GM21381 (cell line): ENCODE measurements around the gene ANK2.
A peak's percentile ranks its signal among the peaks of the same experiment; 100 is the strongest.

ENCODE experiments used
- ATAC-seq: cut with Tn5 transposase; IDR thresholded peaks from one replicate; pipeline ENCODE4 v1.9.1; 2021; ENCODE audit warnings: mild to moderate bottlenecking, moderate library complexity; ENCODE audit not compliant: unreplicated experiment

The ANK2 gene

DNA sequence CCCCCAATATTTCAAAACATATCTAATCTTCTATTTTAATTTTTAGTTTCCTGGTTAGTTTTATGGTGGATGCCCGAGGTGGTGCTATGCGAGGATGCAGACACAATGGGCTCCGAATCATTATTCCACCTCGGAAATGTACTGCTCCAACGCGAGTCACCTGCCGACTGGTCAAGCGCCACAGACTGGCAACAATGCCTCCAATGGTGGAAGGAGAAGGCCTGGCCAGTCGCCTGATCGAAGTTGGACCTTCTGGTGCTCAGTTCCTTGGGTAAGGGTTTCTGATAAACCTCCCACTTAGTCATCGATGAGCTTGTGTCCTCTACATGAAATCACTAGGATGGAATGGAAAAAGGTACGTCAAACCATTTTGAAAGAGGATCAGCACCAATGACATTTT, 280.7 kb downstream of the ANK2 start:
- ATAC-seq: no peak

DNA sequence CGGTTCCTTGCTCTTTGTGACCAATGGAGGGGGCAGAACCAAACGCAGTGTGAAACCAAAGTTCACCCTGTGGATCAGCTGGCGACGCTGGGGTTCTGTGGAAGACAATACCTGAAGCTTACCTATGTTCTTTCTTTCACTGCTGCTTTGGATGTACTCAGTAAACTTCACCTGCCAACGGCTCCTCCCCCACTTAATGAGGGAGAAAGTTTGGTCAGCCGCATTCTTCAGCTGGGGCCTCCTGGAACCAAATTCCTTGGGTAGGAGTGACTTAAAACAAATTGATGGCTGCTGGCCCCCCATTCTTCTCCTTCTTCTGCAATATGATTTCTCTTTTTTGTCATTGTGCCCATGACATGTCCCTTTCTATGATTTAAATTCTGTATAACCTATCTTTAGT, 282.4 kb downstream of the ANK2 start:
- ATAC-seq: no peak

GRCh38 chr4:113332701-113333100, 283.2 kb downstream of the ANK2 start:
- no peak for ATAC-seq

DNA sequence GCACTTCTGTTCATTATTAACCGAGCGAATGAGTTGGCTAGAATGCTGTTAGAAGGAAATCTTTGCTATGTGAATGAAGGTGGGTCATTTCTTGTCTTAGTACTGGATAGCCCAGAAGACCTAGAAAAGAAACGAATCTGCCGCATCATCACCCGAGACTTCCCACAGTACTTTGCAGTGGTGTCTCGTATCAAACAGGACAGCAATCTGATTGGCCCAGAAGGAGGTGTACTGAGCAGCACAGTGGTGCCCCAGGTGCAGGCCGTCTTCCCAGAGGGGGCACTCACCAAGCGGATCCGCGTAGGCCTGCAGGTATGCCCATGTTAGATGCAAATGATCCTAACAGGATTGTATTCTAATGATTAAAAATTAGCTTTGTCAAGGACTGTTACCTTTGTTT, 286.3 kb downstream of the ANK2 start:
- ATAC-seq: no peak

DNA sequence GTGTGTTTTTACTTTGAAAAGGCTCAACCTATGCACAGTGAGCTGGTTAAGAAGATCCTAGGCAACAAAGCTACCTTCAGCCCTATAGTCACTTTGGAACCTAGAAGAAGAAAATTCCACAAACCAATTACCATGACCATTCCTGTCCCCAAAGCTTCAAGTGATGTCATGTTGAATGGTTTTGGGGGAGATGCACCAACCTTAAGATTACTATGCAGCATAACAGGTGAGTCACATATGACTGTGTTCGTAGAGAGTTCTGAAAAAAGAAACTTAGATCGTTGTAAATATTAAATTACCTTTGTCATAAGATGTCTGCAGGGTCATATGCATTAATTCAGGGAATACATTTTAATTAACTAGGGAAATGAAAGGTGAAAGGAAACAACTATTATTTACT, 287.1 kb downstream of the ANK2 start:
- ATAC-seq: no peak

GRCh38 chr4:113339430-113339813, 290.0 kb downstream of the ANK2 start:
- no peak for ATAC-seq

GRCh38 chr4:113344100-113344499, 294.6 kb downstream of the ANK2 start:
- ATAC-seq: no peak

- ATAC-seq: no peak
Measured at GRCh38 chr4:113347245-113347644, 297.8 kb downstream of the ANK2 start.

GRCh38 chr4:113349430-113349829, 300.0 kb downstream of the ANK2 start:
- ATAC-seq: no peak

- no peak for ATAC-seq
Measured at GRCh38 chr4:113350576-113350975, 301.1 kb downstream of the ANK2 start.

DNA sequence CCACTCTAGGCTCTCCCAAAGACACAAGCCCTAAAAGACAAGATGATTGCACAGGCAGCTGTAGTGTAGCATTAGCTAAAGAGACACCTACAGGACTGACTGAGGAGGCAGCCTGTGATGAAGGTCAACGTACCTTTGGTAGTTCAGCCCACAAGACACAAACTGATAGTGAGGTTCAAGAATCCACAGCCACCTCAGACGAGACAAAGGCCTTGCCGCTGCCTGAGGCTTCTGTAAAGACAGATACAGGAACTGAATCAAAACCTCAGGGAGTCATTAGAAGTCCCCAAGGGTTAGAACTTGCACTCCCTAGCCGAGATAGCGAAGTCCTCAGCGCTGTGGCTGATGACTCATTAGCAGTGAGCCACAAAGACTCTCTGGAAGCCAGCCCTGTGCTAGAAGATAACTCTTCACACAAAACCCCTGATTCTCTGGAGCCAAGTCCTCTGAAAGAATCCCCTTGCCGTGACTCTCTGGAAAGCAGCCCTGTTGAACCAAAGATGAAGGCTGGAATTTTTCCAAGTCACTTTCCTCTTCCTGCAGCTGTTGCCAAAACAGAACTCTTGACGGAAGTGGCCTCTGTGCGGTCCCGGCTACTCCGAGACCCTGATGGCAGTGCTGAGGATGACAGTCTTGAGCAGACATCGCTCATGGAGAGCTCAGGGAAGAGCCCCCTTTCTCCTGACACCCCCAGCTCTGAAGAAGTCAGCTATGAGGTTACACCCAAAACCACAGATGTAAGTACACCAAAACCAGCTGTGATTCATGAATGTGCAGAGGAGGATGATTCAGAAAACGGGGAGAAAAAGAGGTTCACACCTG, 306.3 kb downstream of the ANK2 start:
- peak; percentile 98 for ATAC-seq

GRCh38 chr4:113356453-113356852, 307.0 kb downstream of the ANK2 start:
- no peak for ATAC-seq

DNA sequence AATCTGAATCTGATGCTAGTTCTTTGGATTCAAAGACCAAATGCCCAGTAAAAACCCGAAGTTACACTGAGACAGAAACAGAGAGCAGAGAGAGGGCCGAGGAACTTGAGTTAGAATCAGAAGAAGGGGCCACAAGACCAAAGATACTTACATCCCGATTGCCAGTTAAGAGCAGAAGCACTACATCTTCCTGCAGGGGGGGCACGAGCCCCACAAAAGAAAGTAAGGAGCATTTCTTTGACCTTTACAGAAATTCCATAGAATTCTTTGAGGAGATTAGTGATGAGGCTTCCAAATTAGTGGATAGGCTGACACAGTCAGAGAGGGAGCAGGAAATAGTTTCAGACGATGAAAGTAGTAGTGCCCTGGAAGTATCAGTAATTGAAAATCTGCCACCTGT, 309.3 kb downstream of the ANK2 start:
- ATAC-seq: no peak

DNA sequence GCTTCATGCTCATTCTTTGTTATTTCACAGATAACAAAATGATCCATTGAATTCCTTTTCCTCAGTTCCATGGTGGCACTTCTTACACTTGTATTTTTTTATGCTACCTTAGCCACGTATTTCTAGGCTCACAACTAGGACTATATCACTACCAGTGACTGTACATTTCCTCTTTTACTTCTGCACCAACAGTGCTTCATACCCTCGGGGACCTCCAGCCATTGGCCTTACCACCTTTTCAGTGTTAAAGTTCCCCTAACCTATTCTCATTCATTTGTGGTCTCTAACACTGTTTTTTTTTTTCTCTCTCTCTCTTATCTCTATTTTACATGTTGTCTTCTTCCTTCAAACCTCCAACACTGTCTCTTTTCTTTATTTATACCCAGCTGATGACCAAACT, 315.9 kb downstream of the ANK2 start:
- ATAC-seq: no peak

DNA sequence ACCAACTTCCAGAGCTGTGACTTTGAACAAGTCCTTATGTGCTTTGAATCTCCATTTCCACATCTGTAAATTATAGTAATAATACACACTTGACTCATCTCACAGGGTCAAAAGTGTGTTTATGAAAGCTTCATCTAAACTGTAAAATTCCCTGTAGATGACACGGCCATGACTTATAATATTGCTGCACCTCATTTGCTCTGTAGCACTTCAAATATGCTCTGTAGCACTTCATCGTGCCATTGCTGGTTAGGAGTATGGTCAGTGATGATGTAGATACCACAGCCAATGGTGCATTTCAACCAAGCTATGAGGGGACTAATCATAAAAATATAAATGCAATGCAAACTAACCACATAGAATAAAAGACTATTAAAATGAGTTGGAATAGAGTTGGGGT, 318.6 kb downstream of the ANK2 start:
- no peak for ATAC-seq

DNA sequence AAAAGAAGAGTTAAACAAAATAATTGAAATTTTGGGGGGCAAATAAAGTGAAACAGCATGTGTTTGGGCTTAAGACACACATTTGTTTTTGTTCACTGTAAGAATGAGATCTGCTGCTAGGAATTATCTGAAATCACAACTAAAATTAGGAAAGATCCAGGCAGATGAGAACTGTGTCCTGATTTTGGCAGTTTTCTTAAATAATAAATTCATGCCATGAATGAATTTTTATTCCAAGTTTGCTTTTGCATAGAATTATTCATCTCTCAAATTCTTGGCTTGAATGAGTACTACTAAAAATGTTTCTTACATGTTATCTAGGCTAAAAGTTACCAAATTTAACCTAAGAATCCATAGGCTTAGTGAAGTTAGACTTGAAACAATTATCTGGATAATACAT, 321.7 kb downstream of the ANK2 start:
- ATAC-seq: no peak

DNA sequence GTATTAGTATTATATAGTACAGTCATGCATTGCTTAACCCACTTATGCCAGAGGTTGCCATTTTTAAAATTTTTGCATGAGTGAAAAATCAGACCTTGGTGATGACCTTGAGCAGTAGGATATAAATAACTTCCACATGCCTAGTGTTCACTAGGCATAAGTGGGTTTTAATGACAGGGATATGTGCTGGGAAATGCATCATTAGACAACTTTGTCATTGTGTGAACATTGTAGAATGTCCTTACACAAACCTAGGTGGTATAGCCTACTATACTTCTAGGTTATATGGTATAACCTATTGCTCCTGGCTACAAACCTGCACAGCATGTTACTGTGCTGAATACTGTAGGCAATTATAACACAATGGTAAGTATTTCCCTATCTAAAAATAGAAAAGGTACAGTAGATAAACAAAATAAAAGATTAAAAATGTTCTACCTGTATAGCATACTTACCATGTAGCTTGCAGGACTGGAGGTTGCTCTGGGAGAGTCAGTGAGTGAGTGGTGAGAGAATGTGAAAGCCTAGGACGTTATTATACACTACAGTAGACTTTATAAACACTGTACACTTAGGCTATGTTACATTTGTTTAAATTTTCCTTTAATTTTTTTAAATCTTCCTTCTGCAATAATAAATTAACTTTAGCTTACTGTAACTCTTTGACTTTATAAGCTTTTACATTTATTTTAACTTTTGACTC, 326.7 kb downstream of the ANK2 start:
- ATAC-seq: no peak

GRCh38 chr4:113378836-113379235, 329.4 kb downstream of the ANK2 start:
- no peak for ATAC-seq

GRCh38 chr4:113382704-113383103, 333.3 kb downstream of the ANK2 start:
- no peak for ATAC-seq

GRCh38 chr4:113383111-113383785, 333.8 kb downstream of the ANK2 start:
- no peak for ATAC-seq

- no peak for ATAC-seq
Measured at GRCh38 chr4:113384600-113384999, 335.1 kb downstream of the ANK2 start.
